Psoas muscle (tissue), 8 donors: ENCODE results near the gene VTCN1. TPM values are rescaled to one million over a fixed set of nuclear protein-coding genes. Genes with fewer than 3 reads are reported as not detected.
"Not testable (repeated sequence)": the region's sequence is repeated elsewhere in the genome, so short reads cannot be mapped to it uniquely, and the experiment has no call there.

Experiments used
- ATAC-seq, 4 donors: fragments of 200-7000 bp; cut with Tn5 transposase; one replicate each; pipeline ENCODE4 v1.9.1; 2020; ENCODE audit warnings: moderate library complexity in 3 of 4, mild to moderate bottlenecking in 2 of 4
- DNase-seq, 2 donors: peaks; one replicate each; pipeline ENCODE4 v3.0.0-alpha.2; 2020
- H3K27ac ChIP-seq: fragments of 200-600 bp; one replicate; pipeline ENCODE4 v1.8.0; 2022
- H3K27me3 ChIP-seq, 3 donors: fragments of 200-600 bp in 1 of 3; one replicate each; pipeline versions ENCODE4 v1.6.1 to v1.8.0; 2013 to 2022; ENCODE audit warnings: low read length in 2 of 3, mild to moderate bottlenecking in 2 of 3, moderate library complexity in 1 of 3; ENCODE audit not compliant: insufficient read depth in 3 of 3
- H3K36me3 ChIP-seq, 2 donors: fragments of 200-600 bp in 1 of 2; one replicate each; pipeline versions ENCODE4 v1.6.1 to v1.8.0; 2013 to 2022; ENCODE audit warnings: low read depth in 1 of 2, mild to moderate bottlenecking in 1 of 2, moderate library complexity in 1 of 2; ENCODE audit not compliant: insufficient read depth in 1 of 2
- H3K4me1 ChIP-seq: fragments of 200-600 bp; one replicate; pipeline ENCODE4 v1.8.0; 2022
- H3K4me3 ChIP-seq: fragments of 200-600 bp; one replicate; pipeline ENCODE4 v1.8.0; 2022; ENCODE audit warnings: mild to moderate bottlenecking
- H3K9me3 ChIP-seq: fragments of 200-600 bp; one replicate; pipeline ENCODE4 v1.8.0; 2022
- WGBS, 3 donors: extraction: QIAGEN DNeasy Blood & Tissue Kit; methylation state at CpG; one replicate each; pipeline versions ENCODE4 v1.1.6 to v1.1.7; 2013; 5-methylcytosine and 5-hydroxymethylcytosine counted together
- intact Hi-C, 2 donors: fragments of 100-400 bp; cut with DNase I; formaldehyde crosslinking; loops; one replicate each; pipeline versions ENCODE4 v1.11.0 to v1.14.2; 2022
- polyA plus RNA-seq, 3 donors: library from polyadenylated mRNA; stranded (reverse); fragments of 200-250 nt; gene quantifications; one replicate each; pipeline ENCODE4 v1.2.3, GENCODE V29; 2013
- total RNA-seq, 4 donors: library from RNA; stranded (reverse); fragmentation: NEBNext Ultra II Directional in 2 of 4; extraction: Animal tissue kit (Norgen Biotek cat#: 25700) in 2 of 4; gene quantifications; one replicate each; pipeline versions ENCODE4 v1.2.1 to v1.2.4, GENCODE V29; 2021 to 2023
- TF ChIP-seq, protein P1 (sequence below): fragments of 200-600 bp; IDR thresholded peaks from one replicate; pipeline ENCODE4 v1.8.0; 2022; ENCODE audit warnings: antibody characterized with exemption
- donor health status: healthy with polysubstance abuse.
- donor health status: DM: no; HTN: no; CAD: no; lungs with moderate emphysema.
- donor health status: Bipolar disorder and iron deficiency.
- donor health status: healthy.
- donor health status: DM: yes; HTN: yes; CAD: no.
- donor health status: DM: no; HTN: no; CAD: no.
- donor health status: DM: no; HTN: no; CAD: no.
- donor health status: DM: yes; HTN: yes; CAD: no.

The VTCN1 gene
- total and polyA plus RNA-seq, 7 donors, result 0.03 to 0.22 (median 0.09) TPM; not detected in 4

DNA sequence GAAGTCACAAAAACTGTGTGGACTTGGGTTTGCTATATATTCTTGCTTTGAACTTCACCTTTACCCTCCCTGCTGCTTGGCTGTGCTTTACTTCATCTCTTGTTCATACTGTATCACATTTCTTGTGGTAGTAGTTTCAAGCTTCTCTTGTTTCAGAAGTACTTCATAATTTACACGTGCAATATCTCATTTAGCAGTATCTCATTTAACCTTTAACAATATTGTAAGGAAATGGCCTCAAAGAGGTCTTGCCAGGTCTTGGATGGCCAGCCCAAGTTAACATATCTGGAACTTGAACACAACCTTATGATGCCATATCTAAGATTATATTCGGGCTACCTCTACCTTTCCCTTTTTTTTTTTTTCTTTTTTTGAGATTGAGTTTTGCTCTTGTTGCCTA, 87.5 kb downstream of the VTCN1 start:
- no peak for ATAC-seq
- TF ChIP-seq, protein P1, sequence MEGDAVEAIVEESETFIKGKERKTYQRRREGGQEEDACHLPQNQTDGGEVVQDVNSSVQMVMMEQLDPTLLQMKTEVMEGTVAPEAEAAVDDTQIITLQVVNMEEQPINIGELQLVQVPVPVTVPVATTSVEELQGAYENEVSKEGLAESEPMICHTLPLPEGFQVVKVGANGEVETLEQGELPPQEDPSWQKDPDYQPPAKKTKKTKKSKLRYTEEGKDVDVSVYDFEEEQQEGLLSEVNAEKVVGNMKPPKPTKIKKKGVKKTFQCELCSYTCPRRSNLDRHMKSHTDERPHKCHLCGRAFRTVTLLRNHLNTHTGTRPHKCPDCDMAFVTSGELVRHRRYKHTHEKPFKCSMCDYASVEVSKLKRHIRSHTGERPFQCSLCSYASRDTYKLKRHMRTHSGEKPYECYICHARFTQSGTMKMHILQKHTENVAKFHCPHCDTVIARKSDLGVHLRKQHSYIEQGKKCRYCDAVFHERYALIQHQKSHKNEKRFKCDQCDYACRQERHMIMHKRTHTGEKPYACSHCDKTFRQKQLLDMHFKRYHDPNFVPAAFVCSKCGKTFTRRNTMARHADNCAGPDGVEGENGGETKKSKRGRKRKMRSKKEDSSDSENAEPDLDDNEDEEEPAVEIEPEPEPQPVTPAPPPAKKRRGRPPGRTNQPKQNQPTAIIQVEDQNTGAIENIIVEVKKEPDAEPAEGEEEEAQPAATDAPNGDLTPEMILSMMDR, result no peak
- intact Hi-C loops, result loop anchor here in 1 of 2 donors (5.0 kb wide), 1 partner anchor 244 kb away; the partner anchor contains the start of gene MAN1A2

GRCh38 chr1:117122330-117123025, 88.2 kb downstream of the VTCN1 start:
- ATAC-seq (peak; percentile 18 to 38 (median 26)), DNase-seq (no peak)
- no peaks in the 10 kb centered on the region for H3K9me3 ChIP-seq
- H3K27ac ChIP-seq, result peak overlapping the region; percentile 95
- peaks cover 40% of the 10 kb centered on the region for H3K4me1 ChIP-seq
- 9 to 19% (median 11%) methylated on average over 32 of the region's 32 CpGs for WGBS, 3 donors
- peak overlapping the region; percentile 78 for H3K4me3 ChIP-seq
- TF ChIP-seq, protein P1, result no peak
- intact Hi-C loops, result loop anchor here in 1 of 2 donors (1.0 to 5.0 kb wide), 2 partner anchors 29 to 245 kb away; partner anchors contain the start of gene MAN1A2
- H3K27me3 ChIP-seq, result no peaks in the 10 kb centered on the region
- H3K36me3 ChIP-seq, result no peaks in the 10 kb centered on the region

More for the DNA sequence above, 87.5 kb downstream of the VTCN1 start:
- Histone ChIP-seq H3K9me3 (no peaks in the 10 kb centered on the region), H3K4me3 (peak overlapping the region; percentile 78), H3K27me3 (no peaks in the 10 kb centered on the region), H3K4me1 (peaks cover 41% of the 10 kb centered on the region), H3K36me3 (no peaks in the 10 kb centered on the region), H3K27ac (peak overlapping the region; percentile 95)
- WGBS, 3 donors, result 52 to 70% (median 54%) methylated on average over 2 of the region's 2 CpGs
- no peak for DNase-seq

DNA sequence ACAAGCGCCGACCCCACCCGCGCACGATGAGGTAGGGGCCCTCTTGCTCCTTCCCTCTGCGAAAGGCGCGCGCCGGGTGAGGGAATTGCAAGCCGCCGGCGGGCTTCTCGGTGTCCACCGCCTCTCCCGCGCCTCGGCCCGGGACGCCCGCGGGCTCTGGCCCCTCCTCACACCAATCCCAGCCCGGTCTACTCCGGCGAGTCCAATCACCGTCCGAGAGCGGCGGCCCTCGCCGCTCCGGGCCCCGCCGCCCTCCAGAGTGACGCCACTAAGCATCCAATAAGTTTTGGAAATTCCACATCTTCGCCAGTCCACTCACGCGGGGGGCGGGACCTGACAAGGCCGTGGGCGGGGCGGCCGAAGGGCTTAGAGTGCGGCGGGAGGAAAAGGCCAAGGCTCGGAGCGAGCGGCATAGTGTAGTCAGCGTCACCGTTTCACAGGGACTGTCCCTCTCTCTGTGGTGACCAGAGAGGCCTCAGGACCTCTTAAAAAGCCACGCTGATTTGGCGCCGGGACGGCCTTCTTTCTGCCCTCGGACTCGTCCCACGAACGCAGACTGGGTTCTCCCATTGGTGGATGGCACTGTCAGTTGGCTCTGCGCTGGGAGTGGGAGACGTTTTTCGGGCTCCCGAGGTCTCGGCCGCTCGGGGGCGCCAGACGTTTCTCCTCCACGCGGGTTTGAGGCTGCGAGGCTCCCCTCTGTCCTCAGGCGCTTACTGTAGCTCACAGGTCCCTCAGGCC, 89.0 kb downstream of the VTCN1 start, which contains the start of gene TRIM45:
TRIM45 (minus strand) TSS at position 161 of the 741 bp plus-strand sequence. CDS start 548 bp downstream, outside the sequence.
- H3K9me3 ChIP-seq, result no peaks in the 10 kb centered on the region
- H3K4me3 ChIP-seq, result peak within 1 kb of the TSS; percentile 78
- WGBS, 3 donors, result 0 to 1% (median 1%) methylated on average over 66 to 71 of the region's 71 CpGs
- H3K36me3 ChIP-seq, result peaks cover 0 to 1% of the 10 kb centered on the region in 2 donors
- H3K27me3 ChIP-seq, result no peaks in the 10 kb centered on the region
- intact Hi-C loops, result loop anchor here in 1 of 2 donors (1.0 to 5.0 kb wide), 2 partner anchors 28 to 246 kb away; partner anchors contain the start of gene MAN1A2
- H3K27ac ChIP-seq, result peak within 1 kb of the TSS; percentile 95
- peak; percentile 90 to 95 (median 92) for ATAC-seq
- peak; percentile 97 to 98 for DNase-seq
- TF ChIP-seq, protein P1, result peak; percentile 73
- H3K4me1 ChIP-seq, result peaks cover 45% of the 10 kb centered on the region

GRCh38 chr1:117120774-117121588, 89.7 kb downstream of the VTCN1 start:
- intact Hi-C loops, result loop anchor here in 1 of 2 donors (5.0 kb wide), 1 partner anchor 246 kb away; the partner anchor contains the start of gene MAN1A2
- Histone ChIP-seq H3K27ac (peak overlapping the region; percentile 95), H3K9me3 (no peaks in the 10 kb centered on the region), H3K4me3 (peak overlapping the region; percentile 78), H3K27me3 (no peaks in the 10 kb centered on the region), H3K4me1 (peaks cover 47% of the 10 kb centered on the region), H3K36me3 (peaks cover 0 to 9% of the 10 kb centered on the region in 2 donors)
- DNase-seq (no peak), ATAC-seq (peak; percentile 31 to 56 (median 40))
- WGBS, 3 donors, result 7 to 12% (median 8%) methylated on average over 27 to 29 of the region's 29 CpGs
- TF ChIP-seq, protein P1, result no peak

DNA sequence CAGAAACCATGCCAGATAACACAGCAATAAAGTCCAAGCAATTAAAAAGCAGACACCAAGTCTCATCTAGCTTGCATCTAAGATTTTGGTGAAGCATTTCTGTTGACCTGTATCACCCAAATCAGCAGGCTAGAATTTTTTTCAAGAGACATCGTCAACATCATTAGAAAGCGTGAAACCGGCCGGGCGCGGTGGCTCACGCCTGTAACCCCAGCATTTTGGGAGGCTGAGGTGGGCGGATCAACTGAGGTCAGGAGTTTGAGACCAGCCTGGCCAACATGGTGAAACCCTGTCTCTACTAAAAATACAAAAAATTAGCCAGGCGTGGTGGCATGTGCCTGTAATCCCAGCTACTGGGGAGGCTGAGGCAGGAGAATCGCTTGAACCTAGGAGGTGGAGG, 91.6 kb downstream of the VTCN1 start:
- not testable (repeated sequence) for ATAC-seq
- peak overlapping the region; percentile 95 for H3K27ac ChIP-seq
- WGBS, 3 donors, result 83 to 98% (median 84%) methylated on average over 10 of the region's 10 CpGs

More for the DNA sequence above, 91.6 kb downstream of the VTCN1 start:
- H3K4me3 ChIP-seq, result peak overlapping the region; percentile 78
- peaks cover 49% of the 10 kb centered on the region for H3K4me1 ChIP-seq
- not testable (repeated sequence) for H3K9me3 ChIP-seq, DNase-seq, H3K27me3 ChIP-seq
- intact Hi-C loops, result loop anchor here in 1 of 2 donors (5.0 kb wide), 1 partner anchor 37 kb away; no protein-coding TSS in a partner anchor
- peaks cover 0 to 28% of the 10 kb centered on the region in 2 donors for H3K36me3 ChIP-seq
